Heart left ventricle (tissue), 16 donors: ENCODE data around the gene AHRR. TPM values are rescaled to one million over a fixed set of nuclear protein-coding genes. Genes with fewer than 3 reads are reported as not detected.

Source experiments
- ATAC-seq, 4 donors: fragments of 200-7000 bp; cut with Tn5 transposase; one replicate each; pipeline ENCODE4 v1.9.1; 2020 to 2022; ENCODE audit warnings: moderate library complexity in 4 of 4, mild to moderate bottlenecking in 3 of 4, moderate number of reproducible peaks in 1 of 4
- DNase-seq, 5 donors: peaks; one replicate each; pipeline ENCODE4 v3.0.0-alpha.2; 2020
- H3K27ac ChIP-seq, 12 donors: fragments of 200-600 bp; sonication (generic) in 4 of 12; one replicate each; pipeline versions ENCODE4 v1.5.0 to v1.8.0; 2016 to 2022; ENCODE audit warnings: mild to moderate bottlenecking in 2 of 12
- H3K27me3 ChIP-seq, 9 donors: fragments of 200-600 bp; sonication (generic) in 2 of 9; one replicate each; pipeline versions ENCODE4 v1.5.1 to v1.8.0; 2016 to 2022; ENCODE audit warnings: mild to moderate bottlenecking in 3 of 9
- H3K36me3 ChIP-seq, 9 donors: fragments of 200-600 bp; sonication (generic) in 2 of 9; one replicate each; pipeline versions ENCODE4 v1.5.0 to v1.8.0; 2018 to 2022; ENCODE audit warnings: mild to moderate bottlenecking in 2 of 9
- H3K4me1 ChIP-seq, 12 donors: fragments of 200-600 bp; sonication (generic) in 4 of 12; one replicate each; pipeline versions ENCODE4 v1.5.0 to v1.8.0; 2016 to 2022; ENCODE audit warnings: mild to moderate bottlenecking in 3 of 12
- H3K4me3 ChIP-seq, 12 donors: fragments of 200-600 bp; sonication (generic) in 4 of 12; one replicate each; pipeline versions ENCODE4 v1.5.0 to v1.8.0; 2017 to 2022; ENCODE audit warnings: mild to moderate bottlenecking in 9 of 12, moderate library complexity in 4 of 12
- H3K9me3 ChIP-seq, 12 donors: fragments of 200-600 bp; sonication (generic) in 4 of 12; one replicate each; pipeline versions ENCODE4 v1.5.0 to v1.8.0; 2016 to 2022; ENCODE audit warnings: mild to moderate bottlenecking in 1 of 12
- CTCF ChIP-seq, 12 donors: fragments of 200-600 bp; sonication (generic) in 4 of 12; IDR thresholded peaks; one replicate each; pipeline versions ENCODE4 v1.5.0 to v1.8.0; 2018 to 2022; ENCODE audit warnings: antibody characterized with exemption in 12 of 12, mild to moderate bottlenecking in 5 of 12
- POLR2A ChIP-seq, 2 donors: fragments of 450-650 bp; IDR thresholded peaks; one replicate each; pipeline ENCODE4 v1.6.1; 2017; ENCODE audit warnings: antibody characterized with exemption in 2 of 2, mild to moderate bottlenecking in 2 of 2, moderate library complexity in 2 of 2
- WGBS, 4 donors: extraction: QIAGEN DNeasy Blood & Tissue Kit in 2 of 4; methylation state at CpG; one replicate each; pipeline versions ENCODE4 v1.1.5 to v1.1.7; 2013 to 2018; 5-methylcytosine and 5-hydroxymethylcytosine counted together
- intact Hi-C, 10 donors: fragments of 100-400 bp; cut with DNase I; formaldehyde crosslinking; loops; one replicate each; pipeline versions ENCODE4 v1.11.1 to v1.14.2; 2022
- polyA plus RNA-seq, 2 donors: library from polyadenylated mRNA; stranded (reverse); fragments of 200-250 nt; gene quantifications; one replicate each; pipeline ENCODE4 v1.2.3, GENCODE V29; 2013
- total RNA-seq, 9 donors: library from RNA; depleted of rRNA in 2 of 9; stranded (reverse); fragments of >200 nt in 2 of 9; fragmentation: NEBNext Ultra II Directional in 3 of 9; extraction: Animal tissue kit (Norgen Biotek cat#: 25700) in 3 of 9; gene quantifications; one replicate each; pipeline versions ENCODE4 v1.1.0 to v1.2.4, GENCODE V29; 2016 to 2023
- donor health status: ischemic (EF 13 %, LVEDD 7.1; RV severe dilation, severe dysfunction).
- donor health status: healthy with polysubstance abuse.
- donor health status: DM: no; HTN: yes; CAD: no.
- donor health status: DM: no; HTN: no; CAD: no.
- donor health status: ischemic (EF 25% LVEDD 6.9; RV normal size, moderate dysfunction).
- donor health status: ischemic (EF 25% LVEDD 5.7; RV mildly dilated, moderate dysfunction).
- donor health status: healthy.
- donor health status: DM: yes; HTN: yes; CAD: no.
- donor health status: ischemic (EF 35%, LVEDD 5.7; RV mildly dilated, moderate dysfunction).
- donor health status: nonischemic (EF 11% LVEDD 7.7; RV severe dilation, severe dysfunction).
- donor health status: DM: yes; HTN: yes; CAD: no.
- donor health status: PGD.
- donor health status: ischemic (EF 29% LVEDD 5.4; RV normal size, mild dysfunction).
- donor health status: nonischemic (EF 23%, LVEDD 6.1; RV moderate dilation, normal function).

Gene AHRR
- total and polyA plus RNA-seq, 11 donors = 0.11 to 0.69 (median 0.26) TPM; not detected in 2

GRCh38 chr5:446066-446882 is 124.8 kb downstream of the AHRR start:
- Histone ChIP-seq H3K9me3 (peaks cover 0 to 9% (median 2%) of the 10 kb centered on the region in 12 donors), H3K4me3 (no peak overlapping the region), H3K27me3 (no peaks in the 10 kb centered on the region), H3K36me3 (peaks cover 0 to 56% (median 47%) of the 10 kb centered on the region in 9 donors), H3K27ac (no peak overlapping the region), H3K4me1 (peaks cover 6 to 44% (median 15%) of the 10 kb centered on the region in 12 donors)
- TF ChIP-seq CTCF (IDR thresholded peaks at IDR 0.05) (no peak), POLR2A (IDR thresholded peaks at IDR 0.05) (no peak)
- ATAC-seq (no peak), DNase-seq (peak in 2 of 5 donors; percentile 15 to 33)
- 89 to 95% (median 90%) methylated on average over 19 of the region's 19 CpGs for WGBS, 4 donors
- intact Hi-C loops = loop anchor here in 5 of 10 donors (10.0 kb wide), 1 partner anchor 459 kb away; no protein-coding TSS in a partner anchor

- peaks cover 0 to 15% (median 8%) of the 10 kb centered on the region in 12 donors for H3K9me3 ChIP-seq
- ATAC-seq (no peak), DNase-seq (peak in 2 of 5 donors; percentile 16 to 32)
- TF ChIP-seq CTCF (IDR thresholded peaks at IDR 0.05) (peak; percentile 30 to 67 (median 52)), POLR2A (IDR thresholded peaks at IDR 0.05) (no peak)
- no peak overlapping the region for H3K4me3 ChIP-seq
- intact Hi-C loops = loop anchor here in 5 of 10 donors (10.0 kb wide), 1 partner anchor 458 kb away; no protein-coding TSS in a partner anchor
- 53 to 58% (median 58%) methylated on average over 7 of the region's 7 CpGs for WGBS, 4 donors
- peak overlapping the region in 1 of 12 donors; percentile 66 for H3K27ac ChIP-seq
- H3K27me3 ChIP-seq = no peaks in the 10 kb centered on the region
- peaks cover 0 to 62% (median 53%) of the 10 kb centered on the region in 9 donors for H3K36me3 ChIP-seq
- H3K4me1 ChIP-seq = peaks cover 6 to 42% (median 14%) of the 10 kb centered on the region in 12 donors
Measured at GRCh38 chr5:446883-447263, 125.4 kb downstream of the AHRR start.

GRCh38 chr5:447501-447900 is 126.0 kb downstream of the AHRR start:
- Histone ChIP-seq H3K27me3 (no peaks in the 10 kb centered on the region), H3K27ac (peak overlapping the region in 1 of 12 donors; percentile 66), H3K9me3 (peaks cover 0 to 21% (median 13%) of the 10 kb centered on the region in 12 donors), H3K4me1 (peaks cover 4 to 35% (median 8%) of the 10 kb centered on the region in 12 donors), H3K36me3 (peaks cover 0 to 68% (median 60%) of the 10 kb centered on the region in 9 donors), H3K4me3 (no peak overlapping the region)
- peak in 3 of 5 donors; percentile 12 to 52 (median 14) for DNase-seq
- intact Hi-C loops = loop anchor here in 5 of 10 donors (10.0 kb wide), 1 partner anchor 457 kb away; no protein-coding TSS in a partner anchor
- ATAC-seq = no peak
- TF ChIP-seq POLR2A (IDR thresholded peaks at IDR 0.05) = no peak
- no peak for TF ChIP-seq CTCF (IDR thresholded peaks at IDR 0.05)
- 89 to 94% (median 94%) methylated on average over 19 to 21 of the region's 21 CpGs for WGBS, 4 donors
